NCI-H2107 treated with DMSO at 0.1 percent for 48 hours (cell line): Measurements from ENCODE around the gene CTNND2.

Source experiments
- DNase-seq: peaks from one replicate; lab custom pipeline; 2025; ENCODE audit not compliant: unreplicated experiment; lab: John Stamatoyannopoulos, UW

Gene CTNND2, protein sequence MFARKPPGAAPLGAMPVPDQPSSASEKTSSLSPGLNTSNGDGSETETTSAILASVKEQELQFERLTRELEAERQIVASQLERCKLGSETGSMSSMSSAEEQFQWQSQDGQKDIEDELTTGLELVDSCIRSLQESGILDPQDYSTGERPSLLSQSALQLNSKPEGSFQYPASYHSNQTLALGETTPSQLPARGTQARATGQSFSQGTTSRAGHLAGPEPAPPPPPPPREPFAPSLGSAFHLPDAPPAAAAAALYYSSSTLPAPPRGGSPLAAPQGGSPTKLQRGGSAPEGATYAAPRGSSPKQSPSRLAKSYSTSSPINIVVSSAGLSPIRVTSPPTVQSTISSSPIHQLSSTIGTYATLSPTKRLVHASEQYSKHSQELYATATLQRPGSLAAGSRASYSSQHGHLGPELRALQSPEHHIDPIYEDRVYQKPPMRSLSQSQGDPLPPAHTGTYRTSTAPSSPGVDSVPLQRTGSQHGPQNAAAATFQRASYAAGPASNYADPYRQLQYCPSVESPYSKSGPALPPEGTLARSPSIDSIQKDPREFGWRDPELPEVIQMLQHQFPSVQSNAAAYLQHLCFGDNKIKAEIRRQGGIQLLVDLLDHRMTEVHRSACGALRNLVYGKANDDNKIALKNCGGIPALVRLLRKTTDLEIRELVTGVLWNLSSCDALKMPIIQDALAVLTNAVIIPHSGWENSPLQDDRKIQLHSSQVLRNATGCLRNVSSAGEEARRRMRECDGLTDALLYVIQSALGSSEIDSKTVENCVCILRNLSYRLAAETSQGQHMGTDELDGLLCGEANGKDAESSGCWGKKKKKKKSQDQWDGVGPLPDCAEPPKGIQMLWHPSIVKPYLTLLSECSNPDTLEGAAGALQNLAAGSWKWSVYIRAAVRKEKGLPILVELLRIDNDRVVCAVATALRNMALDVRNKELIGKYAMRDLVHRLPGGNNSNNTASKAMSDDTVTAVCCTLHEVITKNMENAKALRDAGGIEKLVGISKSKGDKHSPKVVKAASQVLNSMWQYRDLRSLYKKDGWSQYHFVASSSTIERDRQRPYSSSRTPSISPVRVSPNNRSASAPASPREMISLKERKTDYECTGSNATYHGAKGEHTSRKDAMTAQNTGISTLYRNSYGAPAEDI (N-terminal part only)

DNA sequence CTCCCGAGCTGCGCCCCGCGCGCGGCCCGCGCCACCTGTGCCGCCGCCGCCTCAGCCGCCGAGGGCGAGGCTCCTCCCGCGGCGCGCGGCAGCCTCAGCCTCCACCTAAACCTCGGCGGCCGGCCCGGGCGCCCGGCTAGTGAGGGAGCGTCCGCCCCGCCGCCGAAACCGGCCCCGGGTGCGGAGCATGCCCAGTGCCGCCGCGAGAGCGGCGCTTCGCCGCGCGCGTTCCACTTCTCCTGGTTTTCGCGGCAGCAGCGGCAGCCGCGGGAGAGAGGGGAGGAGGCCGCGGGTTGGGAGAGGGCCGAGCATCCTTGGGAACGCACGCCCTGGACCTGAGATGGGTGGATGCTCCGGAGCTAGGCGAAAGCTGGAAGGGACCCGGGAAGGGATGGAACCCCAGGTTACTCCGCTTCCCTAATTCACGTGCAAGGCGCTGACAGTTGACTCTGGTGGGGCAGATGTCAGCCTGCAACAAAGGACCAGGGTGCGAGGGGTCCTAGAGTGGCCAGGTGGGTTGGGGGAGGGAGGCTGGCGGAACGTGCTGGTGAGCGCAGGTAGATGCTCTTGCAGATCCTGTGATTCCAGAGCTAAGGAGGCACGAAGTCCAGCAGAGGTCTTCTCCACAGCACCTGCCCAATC lies at the start of gene CTNND2:
Gene CTNND2 (minus strand): TSS at position 182 of the 642 bp plus-strand sequence. CDS start 593 bp downstream, outside the sequence.
- no peak for DNase-seq

DNA sequence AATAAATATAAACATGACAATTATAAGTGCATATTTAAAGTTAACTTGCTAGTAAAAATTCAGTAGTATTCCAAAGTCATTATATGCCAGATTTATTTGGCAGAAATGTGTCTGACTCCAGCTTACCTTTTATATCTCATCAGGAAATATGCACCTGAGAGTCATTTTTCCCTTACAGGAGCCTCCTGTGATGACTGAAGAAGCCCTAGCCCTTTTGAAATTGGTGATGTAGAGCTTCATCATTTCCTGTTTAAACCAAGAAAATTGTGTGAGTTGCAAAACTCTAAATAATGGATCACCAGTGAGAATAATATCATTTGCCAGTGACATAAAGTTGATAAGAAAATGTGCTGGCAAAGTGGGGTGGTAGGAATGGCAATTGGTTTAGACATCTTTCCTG lies 42.1 kb upstream of the CTNND2 start:
- DNase-seq: no peak

DNA sequence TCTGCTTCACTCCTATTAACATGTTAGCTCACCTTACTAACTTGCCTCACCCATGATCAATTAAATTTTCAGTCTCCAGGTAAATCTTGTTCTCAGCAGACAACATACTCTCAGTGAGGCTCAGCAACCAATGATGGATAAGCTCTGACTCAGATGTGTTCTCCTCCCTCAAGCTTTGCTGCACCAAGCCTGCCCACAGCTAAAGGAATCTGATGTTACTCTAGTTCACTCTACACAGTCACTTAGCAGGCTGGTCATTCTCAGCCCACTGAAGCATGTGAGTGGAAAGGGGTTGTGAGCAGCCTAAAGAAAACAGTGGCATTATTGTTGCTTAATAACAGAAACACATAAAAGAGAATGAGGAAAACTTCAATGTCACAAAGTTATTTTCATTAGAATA lies 37.3 kb upstream of the CTNND2 start:
- DNase-seq: no peak

DNA sequence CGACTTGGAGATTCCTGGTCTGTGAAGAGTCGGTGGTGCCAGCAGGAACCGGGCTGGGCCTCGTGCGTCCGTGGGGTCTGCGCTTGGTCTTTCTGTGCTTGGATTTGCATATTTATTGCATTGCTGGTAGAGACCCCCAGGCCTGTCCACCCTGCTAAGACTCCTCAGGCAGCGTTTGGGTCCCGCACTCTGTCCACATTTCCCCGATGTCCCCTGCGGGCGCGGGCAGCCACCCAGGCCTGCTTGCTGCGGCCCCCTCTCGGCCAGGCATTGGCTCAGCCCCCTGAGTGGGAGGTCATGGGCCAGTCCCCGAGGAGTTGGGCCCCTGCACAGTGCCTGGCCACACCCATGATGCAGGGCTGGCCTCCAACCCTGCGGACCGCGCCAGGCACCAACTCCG lies 27.4 kb upstream of the CTNND2 start:
- no peak for DNase-seq

DNA sequence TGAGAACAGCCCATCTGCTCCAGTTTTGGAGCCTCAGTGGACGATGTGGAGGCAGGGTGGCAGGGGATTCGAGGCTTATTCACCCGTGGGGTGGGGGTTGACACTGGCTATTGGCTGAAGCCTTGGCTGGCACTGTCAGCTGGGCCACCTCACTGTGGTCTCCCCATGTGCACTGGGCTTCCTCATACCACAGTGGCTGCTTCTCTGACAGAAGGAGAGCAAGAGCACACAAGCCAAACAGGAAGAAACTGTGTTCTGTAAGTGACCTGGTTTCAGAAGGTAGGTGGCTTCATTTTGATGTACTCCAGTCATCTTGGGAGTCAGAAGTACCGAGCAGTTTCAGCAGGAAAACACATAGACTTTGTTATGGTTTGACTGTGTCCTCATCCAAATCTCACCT lies 24.7 kb upstream of the CTNND2 start:
- DNase-seq: no peak

DNA sequence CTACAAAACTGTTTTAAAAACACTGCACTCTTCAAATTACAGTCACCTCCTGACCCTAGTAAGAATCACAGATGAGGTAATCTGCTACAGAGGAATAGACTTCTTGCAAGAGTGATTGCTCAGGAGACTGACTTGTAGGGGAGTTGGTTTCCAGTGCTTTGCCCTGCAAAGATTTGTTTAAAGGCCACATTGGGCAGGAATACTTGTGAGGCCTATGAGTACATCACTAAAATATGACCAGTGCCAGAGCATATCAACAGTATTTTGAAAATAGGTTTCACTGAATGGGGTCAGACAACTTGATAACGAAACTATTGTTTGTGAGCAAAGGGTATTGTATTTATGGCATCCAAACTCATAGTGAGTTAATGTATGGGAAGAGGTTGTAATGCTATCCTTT lies 21.5 kb upstream of the CTNND2 start:
- DNase-seq: no peak

- no peak for DNase-seq
These were observed 18.1 kb upstream of the CTNND2 start for GRCh38 chr5:11922394-11922793.

DNA sequence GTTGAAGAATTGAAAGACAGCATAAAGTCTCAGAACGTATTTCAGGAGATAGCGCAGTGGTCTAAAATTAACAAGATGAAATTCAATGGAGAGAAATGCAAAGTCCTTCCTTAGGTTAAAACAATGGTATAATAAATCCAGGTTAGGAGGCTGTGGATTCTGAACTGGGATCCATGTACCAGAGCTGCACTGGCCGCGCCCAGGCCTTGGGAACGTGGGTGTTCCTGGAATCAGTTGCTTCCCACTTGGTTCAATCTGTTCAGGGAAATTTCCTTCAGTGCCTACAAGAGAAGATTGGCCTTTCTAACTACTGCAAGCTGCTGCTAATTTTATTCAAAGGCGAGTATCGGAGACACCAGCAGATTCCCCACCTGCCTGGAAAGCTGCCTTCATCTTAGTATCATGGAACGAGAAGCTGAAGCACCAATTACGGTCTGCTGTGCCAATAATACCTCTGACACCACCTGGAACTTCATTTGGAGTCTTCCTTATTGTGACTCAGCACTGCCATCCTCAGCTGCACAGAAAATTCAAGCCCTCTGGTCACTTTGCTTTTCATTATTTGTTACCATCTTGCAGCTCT lies 14.3 kb upstream of the CTNND2 start:
- DNase-seq: no peak

- no peak for DNase-seq
These were observed 5.2 kb upstream of the CTNND2 start for GRCh38 chr5:11909471-11909870.

GRCh38 chr5:11906497-11906896 lies 2.3 kb upstream of the CTNND2 start:
- no peak for DNase-seq

DNA sequence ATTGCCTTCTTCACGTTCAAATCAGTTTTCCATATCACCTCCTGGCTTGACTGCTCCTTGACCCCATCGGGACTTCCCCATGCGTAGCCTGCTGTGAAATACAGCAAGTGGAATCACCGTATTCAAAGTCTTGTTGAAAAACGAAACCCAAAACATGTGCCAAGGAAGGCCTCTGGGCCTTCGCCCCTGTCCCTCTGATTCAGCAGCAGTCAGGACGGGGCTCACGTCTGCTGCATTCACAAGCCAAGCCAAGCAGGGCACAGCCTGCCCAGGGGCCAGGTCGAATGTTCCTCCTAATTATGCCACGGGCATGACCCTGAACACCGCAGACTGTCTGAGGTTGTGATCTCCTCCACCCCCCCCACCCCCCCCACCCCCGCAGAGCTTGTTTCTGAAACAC lies 960 bp upstream of the CTNND2 start:
- DNase-seq: no peak

DNA sequence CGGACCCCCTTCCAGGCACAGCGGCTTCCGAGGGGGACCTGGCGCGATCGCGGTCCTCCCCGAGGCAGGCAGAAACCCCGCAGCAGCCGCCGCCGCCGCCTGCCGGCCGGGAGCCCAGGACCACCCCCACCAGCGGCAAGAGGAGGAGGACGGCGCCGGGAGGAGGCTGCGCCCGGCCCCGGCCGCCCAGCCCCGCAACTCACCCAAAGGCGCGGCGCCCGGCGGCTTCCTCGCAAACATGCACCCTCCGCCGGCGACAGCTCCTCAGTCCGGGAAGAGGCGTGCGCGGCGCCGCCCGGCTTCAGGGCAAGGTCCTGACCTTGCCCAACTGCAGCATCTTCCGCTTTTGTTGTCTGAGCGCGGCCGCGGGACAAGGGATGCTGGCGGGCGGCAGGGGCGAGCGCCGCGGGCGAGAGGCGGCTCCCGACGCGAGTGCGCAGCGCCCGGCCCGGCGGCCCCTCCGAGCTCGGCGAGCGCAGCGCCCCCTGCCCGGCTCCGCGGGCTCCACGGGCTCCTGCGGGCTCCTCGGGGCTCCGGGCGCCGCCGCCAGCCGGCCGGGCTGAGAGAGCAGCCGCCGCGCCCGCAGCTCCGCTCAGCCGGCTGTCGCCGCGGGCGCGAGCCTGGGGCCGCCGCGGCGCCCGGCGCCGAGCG lies 507 bp downstream of the CTNND2 start:
- DNase-seq: no peak

DNA sequence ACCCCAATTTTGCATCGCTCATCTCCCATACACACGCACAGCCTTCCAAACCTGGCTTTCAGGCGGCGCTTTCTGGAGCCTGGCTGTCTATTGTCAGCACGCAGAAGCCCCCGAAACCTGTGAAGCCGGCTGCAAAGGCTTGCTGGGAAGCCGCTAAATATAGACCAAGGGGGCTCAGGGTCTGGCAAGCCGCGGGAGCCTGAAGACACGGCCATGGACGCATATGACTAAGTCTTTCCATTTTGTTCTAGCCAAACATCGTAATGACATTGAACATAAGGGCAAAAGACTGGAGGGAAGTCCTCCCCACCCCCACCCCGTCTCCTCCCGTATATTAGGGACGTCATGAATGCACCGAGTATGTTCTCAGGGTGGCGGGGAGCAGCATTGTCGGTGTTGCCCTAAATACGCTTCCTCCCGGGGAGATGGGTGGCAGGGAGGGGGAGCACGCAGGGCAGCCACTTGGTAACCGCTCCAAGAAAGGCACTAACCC lies 1.1 kb downstream of the CTNND2 start:
- no peak for DNase-seq

DNA sequence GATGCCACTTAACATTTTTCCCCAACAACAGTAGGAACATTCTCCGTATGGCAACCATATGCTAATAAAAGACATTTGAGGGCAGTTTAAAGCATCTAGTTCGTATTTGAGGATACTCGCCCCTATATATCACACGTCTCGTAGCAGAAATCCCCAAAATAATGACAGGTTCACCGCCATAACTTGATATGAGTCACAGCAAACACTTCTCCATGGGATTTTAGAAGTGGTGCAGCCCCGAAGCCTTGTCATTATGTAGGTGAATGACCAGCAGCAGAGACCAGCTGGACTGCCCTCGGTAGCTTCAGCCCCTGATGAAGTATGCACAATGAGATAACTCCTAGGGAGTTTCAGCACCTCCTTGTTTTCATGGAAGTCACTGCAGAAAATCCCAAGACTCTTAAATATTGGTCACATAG lies 2.0 kb downstream of the CTNND2 start:
- DNase-seq: no peak

- DNase-seq: no peak
These were observed 5.5 kb downstream of the CTNND2 start for GRCh38 chr5:11898787-11899186.

- no peak for DNase-seq
These were observed 6.5 kb downstream of the CTNND2 start for GRCh38 chr5:11897781-11898180.

GRCh38 chr5:11894992-11895391 lies 9.3 kb downstream of the CTNND2 start:
- DNase-seq: no peak

DNA sequence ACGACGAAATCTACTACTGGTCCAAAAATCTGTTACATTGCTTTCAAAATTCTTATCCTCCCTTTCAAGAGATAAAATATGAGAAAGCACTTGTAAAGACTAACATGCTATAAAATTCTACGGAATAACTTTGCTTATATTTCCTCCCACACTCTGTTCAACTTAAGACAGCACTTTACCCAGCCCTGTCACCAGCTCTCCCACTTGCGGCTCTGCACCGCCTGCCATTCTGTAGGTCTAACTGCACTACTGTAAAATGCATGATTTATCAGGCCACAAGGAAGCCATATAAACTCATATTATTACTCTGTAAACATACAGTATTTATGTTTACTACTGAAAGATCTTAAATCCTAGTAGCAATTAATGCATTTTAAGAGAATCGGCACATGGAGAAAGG lies 11.4 kb downstream of the CTNND2 start:
- DNase-seq: no peak

DNA sequence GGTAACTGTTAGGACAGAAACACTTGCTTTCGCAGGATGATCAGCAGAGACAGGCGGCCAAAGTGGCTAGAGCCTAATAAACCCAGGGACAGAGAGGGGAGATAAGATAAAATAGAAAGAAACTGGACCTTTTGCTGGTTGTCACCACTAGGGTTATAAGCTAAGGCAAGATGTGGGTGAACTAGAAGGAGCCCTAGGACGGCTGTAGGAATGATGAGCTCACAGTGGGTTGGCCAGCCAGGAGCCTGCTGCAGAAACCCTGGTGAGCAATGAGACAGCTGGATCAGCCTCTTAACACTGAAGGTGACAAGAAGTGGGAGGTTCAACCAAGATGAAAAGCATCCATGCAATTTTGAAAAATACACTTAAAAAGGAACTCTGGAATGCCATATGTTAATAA lies 13.5 kb downstream of the CTNND2 start:
- DNase-seq: no peak

DNA sequence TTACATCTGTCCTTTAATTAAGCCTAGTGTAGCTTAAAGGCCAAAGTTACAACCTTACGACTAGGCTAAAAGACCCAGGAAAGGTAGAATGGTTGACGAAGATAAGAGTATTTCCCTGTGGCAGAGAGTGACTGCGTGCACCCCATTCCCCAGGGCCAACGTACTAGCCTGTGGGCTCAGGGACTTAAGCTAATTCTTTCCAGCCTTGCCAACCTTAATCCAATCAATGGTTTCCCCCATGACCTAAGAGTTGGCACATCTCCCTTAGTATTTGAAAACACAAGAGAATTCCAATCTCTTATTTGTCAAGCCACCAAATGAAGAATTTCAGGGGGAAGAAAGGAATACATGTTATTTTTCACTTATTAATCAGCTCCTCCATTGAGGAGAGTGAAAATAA lies 16.0 kb downstream of the CTNND2 start:
- no peak for DNase-seq
